HepG2 (cell line): ENCODE data around the gene SLC10A1.

Experiments used
- CTCF ChIP-seq: sonication (generic); formaldehyde crosslinking; IDR thresholded peaks from 2 replicates; pipeline ENCODE4 v1.5.0; 2020; ENCODE audit warnings: mild to moderate bottlenecking, missing genetic modification reagents, moderate library complexity
- EP300 ChIP-seq, 3 experiments: sonication (generic) in 1 of 3; formaldehyde crosslinking in 1 of 3; IDR thresholded peaks; 2 replicates each; pipeline versions ENCODE4 v1.5.1 to v1.6.1; 2011 to 2020; ENCODE audit warnings: low read depth in 2 of 3, low read length in 2 of 3, borderline replicate concordance in 1 of 3, improper control_type of control experiment in 1 of 3, mild to moderate bottlenecking in 1 of 3, missing genetic modification reagents in 1 of 3, moderate library complexity in 1 of 3
- GRHL1 ChIP-seq: sonication (generic); formaldehyde crosslinking; conservative IDR thresholded peaks from 2 replicates; pipeline ENCODE4 v1.8.0; 2022; ENCODE audit warnings: missing genetic modification reagents
- KLF13 ChIP-seq: sonication (generic); formaldehyde crosslinking; IDR thresholded peaks from 2 replicates; pipeline ENCODE4 v1.4.0; 2020; ENCODE audit warnings: mild to moderate bottlenecking, missing genetic modification reagents
- POLR2A ChIP-seq, 2 experiments: IDR thresholded peaks; 2 replicates each; pipeline ENCODE4 v1.6.1; 2011; ENCODE audit warnings: low read depth in 2 of 2, low read length in 2 of 2, mild to moderate bottlenecking in 1 of 2, moderate library complexity in 1 of 2; ENCODE audit not compliant: insufficient read depth in 1 of 2
- PRMT3 ChIP-seq: sonication (generic); formaldehyde crosslinking; IDR thresholded peaks from 2 replicates; pipeline ENCODE4 v1.8.1; 2022; ENCODE audit warnings: low read depth, mild to moderate bottlenecking, moderate library complexity, missing genetic modification reagents, borderline replicate concordance
- SAFB2 ChIP-seq: sonication (generic); formaldehyde crosslinking; IDR thresholded peaks from 2 replicates; pipeline ENCODE4 v1.5.1; 2020; ENCODE audit warnings: missing genetic modification reagents, low read depth, mild to moderate bottlenecking, borderline replicate concordance
- SUZ12 ChIP-seq: fragments of 150-350 bp; IDR thresholded peaks from 2 replicates; pipeline ENCODE4 v1.6.1; 2014; ENCODE audit warnings: low read depth, low read length
- ZBTB33 ChIP-seq: sonication (generic); formaldehyde crosslinking; IDR thresholded peaks from 2 replicates; pipeline ENCODE4 v1.4.0; 2020; ENCODE audit warnings: missing genetic modification reagents
- ZNF10 ChIP-seq: sonication (generic); formaldehyde crosslinking; IDR thresholded peaks from 2 replicates; pipeline ENCODE4 v1.4.0; 2020; ENCODE audit warnings: mild to moderate bottlenecking, low read depth, missing genetic modification reagents, borderline replicate concordance
- ZNF740 ChIP-seq: sonication (generic); formaldehyde crosslinking; IDR thresholded peaks from 2 replicates; pipeline ENCODE4 v1.4.0; 2020; ENCODE audit warnings: missing genetic modification reagents

GRCh38 chr14:69803753-69804152 is 6.7 kb upstream of the SLC10A1 start:
- no peak for TF ChIP-seq CTCF (CRISPR knock-in tag)
- TF ChIP-seq ZBTB33 (CRISPR knock-in tag), result no peak
- TF ChIP-seq EP300 (IDR thresholded peaks at IDR 0.05; ENCODE audit: low read depth in 2 of 2, low read length in 2 of 2), result no peak
- no peak for TF ChIP-seq EP300 (CRISPR knock-in tag; IDR thresholded peaks at IDR 0.05; ENCODE audit: borderline replicate concordance)
- no peak for TF ChIP-seq POLR2A (IDR thresholded peaks at IDR 0.05; ENCODE audit: insufficient read depth in 1 of 2, low read depth in 2 of 2, low read length in 2 of 2)
- TF ChIP-seq SUZ12, result no peak
- no peak for TF ChIP-seq SAFB2 (CRISPR knock-in tag)
- TF ChIP-seq ZNF10 (CRISPR knock-in tag), result no peak
- TF ChIP-seq KLF13, result no peak
- TF ChIP-seq ZNF740 (CRISPR knock-in tag), result no peak
- TF ChIP-seq GRHL1 (CRISPR knock-in tag), result no peak
- TF ChIP-seq PRMT3 (CRISPR knock-in tag), result no peak
